GM21717 (cell line): ENCODE results near the gene PEF1.

ENCODE experiments used
- ATAC-seq: cut with Tn5 transposase; IDR thresholded peaks from one replicate; pipeline ENCODE4 v1.9.1; 2021; ENCODE audit warnings: mild to moderate bottlenecking, moderate library complexity; ENCODE audit not compliant: unreplicated experiment

Gene PEF1

GRCh38 chr1:31671561-31672201 lies 27.0 kb upstream of the PEF1 start:
- ATAC-seq = no peak

GRCh38 chr1:31671147-31671546 lies 26.5 kb upstream of the PEF1 start:
- ATAC-seq = no peak

- ATAC-seq = no peak
These were observed 25.9 kb upstream of the PEF1 start for GRCh38 chr1:31670593-31670964.

GRCh38 chr1:31669786-31670592 lies 25.3 kb upstream of the PEF1 start:
- no peak for ATAC-seq

- ATAC-seq = no peak
These were observed 24.7 kb upstream of the PEF1 start for GRCh38 chr1:31669433-31669785.

- no peak for ATAC-seq
These were observed 23.7 kb upstream of the PEF1 start for GRCh38 chr1:31668303-31668883.

- ATAC-seq = no peak
These were observed 22.5 kb upstream of the PEF1 start for GRCh38 chr1:31667065-31667785.

- no peak for ATAC-seq
These were observed 21.7 kb upstream of the PEF1 start for GRCh38 chr1:31666263-31666963.

GRCh38 chr1:31665234-31665878 lies 20.7 kb upstream of the PEF1 start:
- ATAC-seq = no peak

- ATAC-seq = no peak
These were observed 19.9 kb upstream of the PEF1 start for GRCh38 chr1:31664528-31664927.

- no peak for ATAC-seq
These were observed 19.2 kb upstream of the PEF1 start for GRCh38 chr1:31663622-31664452.

- ATAC-seq = no peak
These were observed 17.8 kb upstream of the PEF1 start for GRCh38 chr1:31662463-31662862.

GRCh38 chr1:31661856-31662255 lies 17.2 kb upstream of the PEF1 start:
- ATAC-seq = no peak

GRCh38 chr1:31660871-31661455 lies 16.3 kb upstream of the PEF1 start:
- ATAC-seq = no peak

GRCh38 chr1:31659889-31660288 lies 15.2 kb upstream of the PEF1 start:
- no peak for ATAC-seq

GRCh38 chr1:31658721-31659120 lies 14.0 kb upstream of the PEF1 start:
- ATAC-seq = no peak

GRCh38 chr1:31657972-31658510 lies 13.4 kb upstream of the PEF1 start:
- no peak for ATAC-seq

- ATAC-seq = no peak
These were observed 12.5 kb upstream of the PEF1 start for GRCh38 chr1:31657020-31657804.
